HG03060 (cell line): ENCODE results near the gene IL21R.

Experiments used
- ATAC-seq: cut with Tn5 transposase; IDR thresholded peaks from one replicate; pipeline ENCODE4 v1.9.1; 2021; ENCODE audit warnings: low read depth, moderate number of reproducible peaks; ENCODE audit not compliant: unreplicated experiment

The IL21R gene

DNA sequence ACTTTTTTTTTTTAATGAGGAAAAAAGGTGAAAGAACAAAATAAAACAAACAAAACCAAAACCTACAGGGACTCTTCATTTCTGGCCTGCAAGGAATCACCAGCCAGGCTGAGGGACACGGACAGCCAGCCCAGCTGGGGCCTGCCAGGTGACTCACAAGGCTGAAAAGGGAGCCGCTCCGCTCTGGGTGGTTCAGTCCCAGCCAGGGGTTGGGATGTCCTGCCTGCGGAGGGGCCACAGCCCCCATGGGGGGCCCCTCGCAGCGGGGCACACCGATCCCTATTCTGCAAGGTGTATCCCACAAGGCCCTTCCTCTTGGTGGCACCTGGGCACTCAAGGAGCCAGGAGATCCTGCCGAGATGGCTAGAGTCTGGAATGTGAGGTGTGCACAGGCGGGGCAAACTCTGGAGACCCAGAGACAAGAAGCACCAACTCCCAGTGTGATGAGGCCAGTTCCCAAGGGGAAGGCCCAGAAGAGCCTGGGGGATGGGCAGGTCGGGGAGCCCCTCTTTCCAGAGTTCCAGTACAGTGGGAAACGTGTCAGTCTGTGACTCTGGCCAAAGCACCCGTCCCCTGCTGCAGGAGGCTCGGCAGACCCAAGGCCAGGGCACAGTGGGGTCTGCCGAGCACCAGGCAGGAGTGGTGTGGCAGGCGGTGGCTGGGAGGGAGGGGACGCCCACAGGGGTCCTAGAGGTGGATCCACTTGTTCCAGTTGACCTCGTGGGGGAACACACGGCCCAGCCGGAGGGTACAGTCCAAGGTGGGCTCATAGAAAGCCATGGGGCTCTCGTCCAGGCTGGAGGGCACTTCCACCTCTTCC lies 58.9 kb downstream of the IL21R start:
- ATAC-seq: no peak

DNA sequence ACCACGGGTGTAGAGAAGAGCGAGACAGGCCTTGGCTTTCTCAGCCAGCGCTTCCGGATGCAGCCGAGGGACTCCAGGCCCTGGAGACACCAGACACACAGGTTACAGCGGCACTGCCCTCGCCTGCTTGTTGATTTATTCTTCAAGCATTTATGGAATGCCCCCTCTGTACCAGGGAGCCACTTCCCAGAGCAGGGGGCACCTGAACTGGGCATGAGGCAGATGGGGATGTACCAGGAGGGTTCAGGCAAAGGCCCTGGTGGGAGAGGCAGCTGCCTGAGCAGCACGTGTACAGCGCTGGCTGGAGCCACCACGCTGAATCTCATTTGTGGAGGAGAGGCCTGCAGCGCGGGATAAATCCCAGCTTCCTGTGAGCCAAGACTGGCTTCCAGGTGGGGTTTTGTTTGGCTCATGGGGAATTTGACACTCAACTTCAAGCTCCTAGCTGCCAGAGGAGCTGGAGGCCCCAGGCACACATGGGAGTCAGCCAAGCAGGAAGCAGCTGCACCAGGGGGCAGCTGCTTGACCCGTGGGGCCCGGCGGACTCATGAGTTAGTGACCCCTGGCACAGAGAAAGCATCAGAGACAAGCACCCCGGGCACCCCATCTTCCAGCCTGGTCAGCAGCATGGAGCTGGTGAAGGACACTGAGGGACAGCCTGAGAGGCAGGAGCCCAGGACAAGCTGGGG lies 59.7 kb downstream of the IL21R start:
- no peak for ATAC-seq

DNA sequence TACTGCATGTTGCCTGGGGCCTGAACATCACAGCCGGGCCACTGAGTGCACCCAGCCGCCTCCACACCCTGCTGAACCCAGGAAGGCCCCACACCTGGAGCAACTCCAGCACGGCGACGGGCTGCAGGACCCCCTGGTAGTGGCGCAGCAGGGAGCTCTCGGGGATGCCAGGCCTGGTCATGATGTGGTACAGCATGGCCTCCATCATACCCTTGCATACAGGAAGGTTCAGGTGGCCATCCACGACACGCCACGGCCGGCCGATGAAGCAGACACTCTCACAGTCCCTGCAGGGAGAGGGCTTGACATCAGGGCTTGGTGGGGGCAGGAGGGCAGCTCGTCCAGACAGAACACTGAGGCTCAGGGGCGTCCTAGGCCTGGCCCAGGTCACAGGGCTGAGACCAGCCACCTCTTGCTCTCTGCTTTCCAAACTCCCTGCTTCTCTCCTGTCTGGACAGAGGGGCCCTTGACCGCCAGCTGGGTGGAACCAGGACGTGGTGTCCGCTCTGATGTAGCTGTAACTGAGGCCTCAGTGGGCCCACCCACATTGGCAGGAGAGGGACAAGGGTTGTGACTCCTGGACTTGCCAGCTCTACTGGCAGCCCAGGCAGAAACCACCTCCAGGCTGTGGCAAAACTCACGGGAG lies 60.3 kb downstream of the IL21R start:
- no peak for ATAC-seq

DNA sequence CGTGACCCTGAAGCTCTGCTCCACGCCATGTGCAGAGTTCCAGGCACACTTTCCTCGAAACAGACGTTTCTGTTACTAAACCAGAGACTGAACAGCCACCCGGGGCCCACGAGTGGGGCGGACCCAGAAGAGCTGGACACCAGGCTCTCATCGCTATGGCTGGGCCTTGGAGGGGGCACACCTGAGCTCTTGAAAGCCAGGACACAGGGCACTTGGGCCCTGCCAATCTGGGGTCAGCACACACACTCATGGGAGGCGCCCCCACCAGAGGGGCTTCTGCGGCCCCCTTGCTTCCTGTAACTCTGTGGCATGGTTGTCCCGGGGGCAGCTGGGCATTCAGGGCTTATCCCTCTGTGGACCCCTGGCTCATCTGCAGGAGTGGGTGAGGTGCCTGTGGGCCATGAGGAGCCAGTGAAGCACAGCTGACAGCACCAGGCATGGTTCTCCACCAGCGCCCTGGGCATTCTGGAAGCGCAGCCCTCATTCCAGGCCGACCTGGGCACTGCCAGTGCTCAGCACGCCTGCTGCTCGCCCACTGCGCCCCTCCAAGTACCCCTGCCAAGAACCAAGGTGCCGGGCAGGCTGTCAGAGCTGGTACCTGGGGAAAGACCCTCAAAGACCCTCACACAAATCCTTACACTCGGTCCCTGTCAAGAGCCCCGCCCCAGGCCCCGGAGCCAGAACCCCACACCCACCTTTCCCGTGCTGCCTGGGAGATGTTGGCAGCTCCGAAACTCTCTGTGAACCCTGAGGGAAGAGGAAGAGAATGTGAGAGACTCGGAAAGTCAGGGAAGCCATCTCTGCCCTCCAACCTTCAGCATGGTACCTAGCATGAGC lies 61.1 kb downstream of the IL21R start:
- ATAC-seq: no peak

DNA sequence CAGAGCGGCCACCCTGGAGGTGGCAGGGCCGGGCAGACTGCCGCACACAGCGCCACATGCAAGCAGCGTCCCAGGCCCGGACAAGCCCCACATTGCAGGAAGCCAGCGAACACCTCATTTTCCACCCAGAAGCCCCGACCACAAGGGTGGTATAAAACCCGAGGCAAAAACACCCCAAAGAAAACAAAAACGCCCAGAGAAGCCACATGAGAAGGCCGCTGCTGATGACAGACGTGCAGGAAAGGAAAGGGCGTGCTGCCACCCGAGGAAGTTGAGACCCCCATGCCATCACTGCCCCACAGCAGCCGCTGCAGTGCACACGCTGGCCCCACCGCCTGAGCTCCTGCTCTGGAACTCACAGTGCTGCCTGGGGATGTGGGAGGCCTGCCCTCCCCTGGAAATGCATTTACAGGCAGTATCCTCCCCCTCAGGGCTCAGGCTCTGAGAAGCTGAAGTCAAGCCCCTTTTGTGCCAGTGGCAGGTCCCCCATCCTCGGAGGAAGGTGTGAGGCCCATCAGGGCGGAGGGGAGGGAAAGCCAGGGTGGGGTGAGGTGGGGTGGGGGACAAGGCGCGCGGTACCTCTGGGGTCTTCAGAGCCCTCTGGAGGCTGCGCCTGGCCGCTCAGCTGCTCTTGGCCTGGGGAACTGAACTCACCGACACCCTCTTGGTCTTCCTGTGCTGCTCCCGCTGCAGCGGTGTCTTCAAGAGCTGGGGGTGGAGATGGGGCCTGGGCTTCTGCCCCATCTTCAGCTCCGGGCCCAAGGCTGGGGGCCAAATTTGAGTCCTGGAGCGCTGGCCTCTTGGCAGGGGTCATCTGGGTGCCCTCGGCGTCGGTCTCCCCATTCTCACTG lies 62.0 kb downstream of the IL21R start:
- ATAC-seq: no peak

DNA sequence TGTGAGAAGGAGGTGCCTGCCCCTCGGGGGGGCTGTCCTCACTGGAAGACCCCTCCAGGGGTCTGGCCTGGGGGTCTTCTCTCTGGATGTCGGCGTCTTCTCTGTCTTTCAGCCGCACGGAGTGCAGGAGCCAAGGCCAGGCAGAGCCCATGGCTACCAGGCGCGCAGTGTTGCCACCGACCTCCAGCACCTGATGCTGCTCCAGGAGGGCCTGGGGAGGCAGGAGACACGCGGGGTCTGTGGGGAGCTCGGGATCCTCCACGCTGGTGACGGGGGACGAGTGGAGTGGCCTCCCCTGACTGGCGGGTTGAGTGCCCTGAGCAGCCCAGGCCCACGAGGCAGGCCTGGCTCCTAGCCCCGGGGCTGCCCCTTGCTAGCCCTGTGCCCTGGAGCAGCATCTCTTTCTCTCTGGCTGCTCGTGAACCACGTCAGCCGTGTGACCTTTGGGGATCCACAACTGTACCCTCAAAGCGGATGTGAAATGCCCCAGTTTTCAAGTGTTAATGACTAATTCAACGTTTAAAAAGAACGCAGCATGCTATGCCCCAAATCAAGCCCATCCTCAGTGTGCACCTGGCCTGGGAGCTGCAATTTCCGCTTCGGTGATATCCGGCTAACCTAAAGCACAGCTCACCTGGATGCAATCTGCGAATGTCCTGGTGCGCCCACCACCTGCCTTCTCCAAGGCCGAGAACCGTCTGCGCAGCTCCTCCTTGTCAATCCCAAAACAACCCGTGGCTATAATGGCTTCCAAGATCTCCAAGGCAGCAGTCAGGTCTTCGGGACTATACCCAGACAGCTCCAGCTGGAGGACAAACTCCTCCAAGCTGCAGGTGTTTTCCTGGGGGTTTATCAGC lies 62.9 kb downstream of the IL21R start:
- no peak for ATAC-seq

DNA sequence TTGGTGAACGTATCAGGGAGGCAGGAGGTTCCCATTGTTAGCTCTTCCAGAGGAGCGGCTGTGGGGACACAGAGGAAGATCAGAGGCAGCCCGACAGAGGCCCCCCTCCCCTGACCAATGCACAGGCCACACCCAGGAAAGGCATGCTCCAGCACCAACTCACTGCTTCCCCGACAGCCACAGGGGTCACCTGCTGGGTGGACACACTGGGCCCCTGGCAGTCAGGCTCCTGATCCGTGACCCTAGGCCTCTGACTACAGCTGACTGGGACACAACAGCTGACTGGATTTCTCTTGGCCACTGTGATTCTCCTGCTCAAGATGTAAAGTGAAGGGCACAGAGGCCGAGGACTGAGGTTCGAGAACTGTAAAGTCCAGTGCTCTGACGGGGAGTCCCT lies 63.5 kb downstream of the IL21R start:
- no peak for ATAC-seq

DNA sequence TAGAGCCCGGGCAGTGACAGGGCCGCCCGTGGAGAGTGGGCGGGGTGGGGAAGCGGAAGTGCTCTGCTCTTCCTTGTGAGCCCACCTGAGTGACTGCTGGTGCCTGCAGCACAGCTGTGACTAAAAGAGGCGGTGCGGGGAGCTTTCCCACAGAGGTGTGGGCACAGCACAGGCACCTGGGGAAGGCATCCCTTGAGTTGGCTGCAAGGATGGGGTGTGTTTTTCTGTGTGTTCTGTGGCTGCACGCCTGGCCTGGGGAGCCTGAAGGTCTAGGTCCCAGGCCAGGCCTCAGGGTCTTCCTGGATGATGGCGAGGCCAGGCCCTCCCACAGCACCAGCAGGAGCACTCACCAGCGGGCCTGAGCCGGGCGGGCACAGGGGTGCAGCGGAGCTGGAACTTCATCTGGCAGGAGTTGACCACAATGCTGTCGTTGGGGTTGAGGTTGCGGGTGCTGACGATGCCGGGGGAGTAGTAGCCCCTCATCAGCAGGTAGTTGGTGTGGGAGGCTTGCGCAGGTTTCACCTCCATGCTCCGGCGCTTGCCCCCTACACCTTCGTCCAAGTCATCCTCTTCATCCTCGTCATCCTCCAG lies 67.1 kb downstream of the IL21R start:
- ATAC-seq: no peak

DNA sequence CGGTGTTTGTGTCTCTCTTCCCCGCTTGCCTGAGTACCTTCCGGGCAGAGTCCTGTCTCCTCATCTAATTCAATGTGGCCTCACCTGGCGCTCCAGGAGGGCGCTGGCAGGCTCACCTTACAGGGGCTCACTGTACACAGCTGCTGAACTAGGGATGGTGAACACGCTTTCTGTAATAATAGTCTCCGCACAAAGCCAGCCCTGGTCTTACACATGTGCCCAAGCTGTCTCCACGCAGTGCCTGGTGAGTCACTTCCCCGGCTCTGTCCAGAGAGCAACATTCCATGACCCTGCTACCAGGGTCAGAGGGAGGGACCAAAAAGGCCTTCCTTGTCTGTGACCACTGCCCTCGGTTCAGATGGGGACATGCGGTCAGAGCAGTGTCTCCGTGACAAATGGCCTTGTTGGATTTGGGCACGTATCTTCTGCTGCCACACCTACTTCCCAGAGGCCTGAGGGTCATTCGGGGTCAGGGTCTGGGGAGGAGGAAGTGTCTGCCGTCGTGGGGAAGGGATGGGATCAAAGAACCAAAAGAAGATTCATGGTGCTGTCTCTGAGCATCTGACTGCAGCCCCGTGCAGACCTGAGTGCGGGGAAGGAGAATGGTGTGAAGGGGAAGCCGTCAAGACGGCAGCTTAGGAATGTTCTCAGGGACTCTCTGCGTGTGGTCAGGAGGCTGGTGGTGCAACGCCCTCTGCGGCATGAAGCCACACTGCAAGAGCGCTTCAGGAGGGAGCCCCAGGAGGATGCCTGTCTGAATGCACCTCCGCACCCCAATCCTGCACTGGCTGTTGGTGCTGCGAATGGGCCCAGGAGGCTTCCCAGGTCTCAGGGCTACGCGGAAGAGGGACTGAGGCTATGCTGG lies 68.8 kb downstream of the IL21R start:
- no peak for ATAC-seq

DNA sequence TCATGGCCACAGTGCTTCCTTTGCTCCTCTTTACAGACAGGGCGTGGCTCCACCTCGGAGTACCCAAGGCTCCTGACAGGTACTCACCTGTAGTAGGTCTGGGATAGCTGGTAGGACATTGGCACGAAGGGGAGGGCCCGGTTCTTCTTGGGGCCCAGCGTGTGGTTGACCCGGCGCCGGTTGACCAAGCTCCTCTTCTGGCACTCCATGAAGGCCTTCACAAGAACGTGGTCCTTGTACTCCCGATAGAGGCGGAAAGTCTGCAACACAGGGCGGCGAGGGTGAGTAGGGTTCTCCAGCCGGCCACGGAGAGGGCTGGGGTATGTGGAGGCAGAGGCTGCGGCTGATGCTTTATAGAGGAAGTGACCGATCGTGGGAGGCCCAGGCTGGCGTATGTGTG lies 69.7 kb downstream of the IL21R start:
- no peak for ATAC-seq

DNA sequence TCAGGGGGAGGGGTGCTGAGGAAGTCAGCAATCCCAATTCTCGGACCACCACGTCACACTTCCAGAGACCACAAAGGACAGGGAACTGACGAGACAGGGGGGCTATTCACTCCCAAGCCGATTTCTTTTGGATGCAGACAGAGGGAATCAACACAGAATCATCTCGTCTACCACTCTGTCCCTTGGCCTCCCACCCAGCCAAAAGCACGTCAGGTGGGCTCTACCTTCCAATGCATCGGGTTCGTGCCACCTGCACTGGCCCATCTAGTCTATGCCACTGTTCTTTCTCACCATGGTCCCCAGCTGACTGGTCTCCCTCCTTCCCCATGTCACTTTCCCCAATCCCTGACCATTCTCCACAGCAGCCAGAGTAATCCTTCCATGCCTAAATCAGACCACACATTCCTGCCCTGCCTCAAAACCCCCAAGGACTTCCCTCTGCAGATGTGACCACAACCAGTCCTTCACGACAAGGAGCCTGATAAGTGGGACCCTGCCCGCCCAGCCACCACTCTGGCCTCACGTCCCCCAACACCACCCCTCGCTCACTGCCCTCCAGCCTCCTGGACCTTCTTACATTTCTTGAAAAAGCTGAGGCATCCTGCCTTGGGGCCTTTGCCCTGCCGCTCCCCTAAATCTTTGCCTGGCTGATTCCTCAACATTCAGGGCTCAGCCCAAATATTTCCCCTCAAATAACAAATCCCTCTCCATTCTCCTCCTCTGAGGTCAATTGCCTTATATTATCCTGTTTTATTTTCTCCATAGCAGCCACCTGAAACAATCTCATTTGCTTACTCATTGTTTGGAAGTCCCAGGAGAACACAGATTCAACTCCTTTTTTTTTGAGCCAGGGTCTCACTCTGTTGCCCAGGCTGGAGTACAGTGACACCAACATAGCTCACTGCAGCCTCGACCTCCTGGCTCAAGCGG lies 70.4 kb downstream of the IL21R start:
- no peak for ATAC-seq

DNA sequence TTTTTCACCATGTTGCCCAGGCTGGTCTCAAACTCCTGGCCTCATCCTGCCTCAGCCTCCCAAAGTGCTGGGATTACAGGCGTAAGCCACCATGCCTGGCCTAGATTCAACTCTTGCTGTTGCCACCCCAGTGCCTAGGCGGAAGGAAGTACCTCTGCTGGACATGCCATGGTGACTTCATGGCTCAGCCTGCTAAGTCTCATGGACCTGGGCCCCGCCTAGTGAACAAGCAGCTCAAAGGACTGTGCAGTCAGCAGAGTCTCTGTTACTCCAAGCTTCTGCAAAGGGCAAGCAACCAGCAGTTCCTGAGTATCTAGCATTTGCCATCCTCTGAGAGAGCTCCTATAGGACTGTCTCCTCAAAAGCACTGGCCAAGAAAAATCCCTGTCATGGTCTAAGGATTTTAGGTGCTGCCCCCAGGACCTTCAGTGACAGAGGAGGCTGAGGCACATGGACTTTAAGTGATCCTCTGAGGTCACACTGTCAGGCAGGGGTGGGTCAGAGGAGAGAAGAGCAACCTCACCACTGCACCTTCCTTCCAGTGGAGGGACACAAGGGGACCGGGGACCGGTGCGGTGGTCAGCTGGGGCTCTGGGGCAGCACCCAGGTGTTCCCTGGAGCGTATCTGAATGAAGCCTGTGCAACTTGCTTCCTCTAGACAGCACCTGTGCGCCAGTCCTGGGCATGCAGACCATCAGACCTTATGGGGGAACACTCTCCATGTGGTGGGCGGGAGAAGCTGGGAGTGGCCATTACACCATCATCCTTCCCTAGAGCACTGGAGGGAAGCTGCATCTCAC lies 71.3 kb downstream of the IL21R start:
- ATAC-seq: no peak

DNA sequence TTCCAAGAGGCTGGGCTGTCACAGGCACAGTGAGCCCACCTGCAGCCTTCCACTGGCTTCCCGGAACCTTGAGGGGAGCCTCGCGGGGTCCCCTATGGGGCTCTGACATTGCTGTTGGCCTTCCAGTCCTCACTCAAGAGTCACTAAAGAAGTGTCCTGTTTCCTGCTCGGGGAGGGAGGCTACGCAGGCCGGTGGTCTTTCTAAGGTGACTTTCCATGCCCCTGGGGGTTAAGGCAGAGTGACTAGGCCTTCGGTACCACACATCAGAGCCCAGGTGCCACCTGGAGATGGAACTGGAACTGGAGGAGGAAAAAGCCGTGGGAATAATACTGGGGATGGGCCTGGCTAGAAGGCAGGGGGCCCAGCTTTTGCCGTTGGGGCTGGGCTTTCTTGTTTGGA lies 72.1 kb downstream of the IL21R start:
- no peak for ATAC-seq

DNA sequence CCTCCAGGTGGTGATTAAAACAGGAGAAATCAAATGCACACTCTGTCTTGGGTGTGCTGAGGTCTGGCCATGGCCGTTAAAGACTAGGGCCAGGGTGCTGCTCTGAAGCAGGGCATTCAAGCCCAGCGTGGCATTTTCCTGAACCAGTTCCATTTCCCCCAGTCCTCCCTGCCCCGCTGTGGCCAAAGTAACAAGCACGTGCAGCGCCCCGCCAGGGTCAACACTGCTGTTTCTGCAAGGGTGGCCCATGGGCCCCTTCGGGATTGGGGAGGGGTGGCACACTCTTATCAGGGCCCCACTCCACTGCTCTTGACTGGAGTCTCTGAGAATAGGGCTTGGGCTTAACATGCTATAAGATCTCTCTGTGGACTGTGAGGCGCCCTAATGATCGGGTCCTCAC lies 72.9 kb downstream of the IL21R start:
- ATAC-seq: no peak

DNA sequence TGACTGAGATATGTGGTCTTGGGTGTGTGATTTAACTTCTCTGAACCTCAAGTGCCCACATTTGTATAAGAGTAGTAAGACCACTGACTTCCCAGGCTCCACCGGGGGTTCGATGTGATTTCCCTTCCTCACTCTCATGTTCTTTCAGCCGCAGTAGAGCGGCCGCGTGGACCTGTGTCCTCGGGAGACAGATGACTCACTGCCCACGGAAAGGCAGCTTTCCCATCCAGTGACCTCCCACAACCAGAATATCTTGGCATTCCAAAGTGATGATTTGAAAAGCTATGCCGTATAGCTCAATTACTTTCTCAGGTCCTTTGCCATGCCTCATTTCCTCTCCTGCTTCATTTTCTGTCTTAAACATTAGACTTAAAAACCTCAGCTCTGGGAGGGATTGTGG lies 73.6 kb downstream of the IL21R start:
- ATAC-seq: no peak

DNA sequence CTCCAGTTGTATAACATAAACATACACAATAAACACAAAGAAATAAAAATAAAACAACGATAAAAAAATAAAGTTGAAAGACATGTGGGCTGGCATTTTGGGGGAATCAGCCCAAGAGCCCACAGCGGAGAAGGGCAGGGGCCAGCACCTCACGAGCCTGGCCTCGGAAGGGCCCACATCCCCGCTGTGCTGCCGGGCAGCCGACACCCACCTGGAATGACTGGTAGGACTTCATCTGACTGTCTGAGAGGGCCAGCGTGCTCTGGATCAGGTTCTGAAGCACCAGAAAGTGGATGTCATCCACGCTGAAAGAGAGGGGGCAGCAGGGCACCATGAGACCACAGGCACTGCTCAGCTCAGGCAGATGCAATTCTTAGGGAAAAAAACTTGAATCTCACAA lies 74.3 kb downstream of the IL21R start:
- no peak for ATAC-seq
